HG02870 (cell line): ENCODE data around the gene COL18A1.
"Not testable (repeated sequence)": the region's sequence is repeated elsewhere in the genome, so short reads cannot be mapped to it uniquely, and the experiment has no call there.

Experiments used
- ATAC-seq: cut with Tn5 transposase; IDR thresholded peaks from one replicate; pipeline ENCODE4 v1.9.1; 2021; ENCODE audit warnings: mild to moderate bottlenecking, moderate library complexity; ENCODE audit not compliant: unreplicated experiment

COL18A1 gene

GRCh38 chr21:45438391-45439145 lies 33.6 kb downstream of the COL18A1 start:
- ATAC-seq: no peak

- ATAC-seq: no peak
Measured at GRCh38 chr21:45439161-45439872, 34.4 kb downstream of the COL18A1 start.

- ATAC-seq: no peak
Measured at GRCh38 chr21:45439901-45440461, 35.0 kb downstream of the COL18A1 start.

GRCh38 chr21:45440736-45441350 lies 35.9 kb downstream of the COL18A1 start:
- ATAC-seq: no peak

GRCh38 chr21:45441431-45442255 lies 36.7 kb downstream of the COL18A1 start:
- ATAC-seq: no peak

- ATAC-seq: no peak
Measured at GRCh38 chr21:45442276-45442675, 37.3 kb downstream of the COL18A1 start.

GRCh38 chr21:45442686-45443594 lies 38.0 kb downstream of the COL18A1 start:
- ATAC-seq: not testable (repeated sequence)

GRCh38 chr21:45443595-45444181 lies 38.7 kb downstream of the COL18A1 start:
- no peak for ATAC-seq

- no peak for ATAC-seq
Measured at GRCh38 chr21:45444385-45444784, 39.4 kb downstream of the COL18A1 start.

- no peak for ATAC-seq
Measured at GRCh38 chr21:45445369-45445768, 40.4 kb downstream of the COL18A1 start.

- no peak for ATAC-seq
Measured at GRCh38 chr21:45447821-45448220, 42.9 kb downstream of the COL18A1 start.

- no peak for ATAC-seq
Measured at GRCh38 chr21:45448283-45448809, 43.4 kb downstream of the COL18A1 start.

- no peak for ATAC-seq
Measured at GRCh38 chr21:45448810-45449657, 44.1 kb downstream of the COL18A1 start.

GRCh38 chr21:45449658-45450422 lies 44.9 kb downstream of the COL18A1 start:
- ATAC-seq: no peak

- no peak for ATAC-seq
Measured at GRCh38 chr21:45450423-45451090, 45.6 kb downstream of the COL18A1 start.

GRCh38 chr21:45451091-45451740 lies 46.3 kb downstream of the COL18A1 start:
- no peak for ATAC-seq
